ENCODE results near the gene LRRC4C. TPM values are rescaled to one million over a fixed set of nuclear protein-coding genes. Genes with fewer than 3 reads are reported as not detected.

Gene LRRC4C
- total RNA-seq, 1 experiment from 2014 or later: not detected

GRCh38 chr11:40291329-40291728 is 1168.1 kb downstream of the LRRC4C start:
- no peaks in the 10 kb centered on the region for H3K4me1 Mint-ChIP-seq (ENCODE audit: low read depth, unreplicated experiment)
- H3K9me3 Mint-ChIP-seq (ENCODE audit: low read depth, unreplicated experiment): no peaks in the 10 kb centered on the region
- no peak for TF ChIP-seq CTCF (IDR thresholded peaks at IDR 0.05; ENCODE audit: unreplicated experiment)
- CTCF ChIA-PET: no interaction called here
- no peaks in the 10 kb centered on the region for H3K27me3 Mint-ChIP-seq (ENCODE audit: unreplicated experiment)
- no TSS peak for BruUV-seq (replicated peaks)
- H3K4me3 Mint-ChIP-seq (ENCODE audit: low read depth, unreplicated experiment): no peak overlapping the region
- intact Hi-C loops (cut with micrococcal nuclease; ENCODE audit: unreplicated experiment): no loop called here
- DNase-seq: no peak
- no peak overlapping the region for H3K27ac Mint-ChIP-seq (ENCODE audit: unreplicated experiment)
- no peaks in the 10 kb centered on the region for H3K36me3 Mint-ChIP-seq (ENCODE audit: insufficient read depth, unreplicated experiment)

- no peaks in the 10 kb centered on the region for H3K4me1 Mint-ChIP-seq (ENCODE audit: low read depth, unreplicated experiment)
- H3K27me3 Mint-ChIP-seq (ENCODE audit: unreplicated experiment): no peaks in the 10 kb centered on the region
- BruUV-seq (replicated peaks): no TSS peak
- no peak for TF ChIP-seq CTCF (IDR thresholded peaks at IDR 0.05; ENCODE audit: unreplicated experiment)
- no peak for DNase-seq
- intact Hi-C loops (cut with micrococcal nuclease; ENCODE audit: unreplicated experiment): no loop called here
- H3K4me3 Mint-ChIP-seq (ENCODE audit: low read depth, unreplicated experiment): no peak overlapping the region
- no peak overlapping the region for H3K27ac Mint-ChIP-seq (ENCODE audit: unreplicated experiment)
- CTCF ChIA-PET: no interaction called here
- no peaks in the 10 kb centered on the region for H3K9me3 Mint-ChIP-seq (ENCODE audit: low read depth, unreplicated experiment)
- H3K36me3 Mint-ChIP-seq (ENCODE audit: insufficient read depth, unreplicated experiment): no peaks in the 10 kb centered on the region
Observed at GRCh38 chr11:40290171-40290631, 1169.3 kb downstream of the LRRC4C start.

GRCh38 chr11:40289370-40289769 is 1170.1 kb downstream of the LRRC4C start:
- no peak for DNase-seq
- Mint-ChIP-seq H3K4me3 (ENCODE audit: low read depth, unreplicated experiment) (no peak overlapping the region), H3K27ac (ENCODE audit: unreplicated experiment) (no peak overlapping the region), H3K9me3 (ENCODE audit: low read depth, unreplicated experiment) (no peaks in the 10 kb centered on the region), H3K27me3 (ENCODE audit: unreplicated experiment) (no peaks in the 10 kb centered on the region), H3K4me1 (ENCODE audit: low read depth, unreplicated experiment) (no peaks in the 10 kb centered on the region), H3K36me3 (ENCODE audit: insufficient read depth, unreplicated experiment) (no peaks in the 10 kb centered on the region)
- no peak for TF ChIP-seq CTCF (IDR thresholded peaks at IDR 0.05; ENCODE audit: unreplicated experiment)
- intact Hi-C loops (cut with micrococcal nuclease; ENCODE audit: unreplicated experiment): no loop called here
- CTCF ChIA-PET: no interaction called here
- no TSS peak for BruUV-seq (replicated peaks)

GRCh38 chr11:40287916-40288803 is 1171.3 kb downstream of the LRRC4C start:
- no peak for TF ChIP-seq CTCF (IDR thresholded peaks at IDR 0.05; ENCODE audit: unreplicated experiment)
- H3K9me3 Mint-ChIP-seq (ENCODE audit: low read depth, unreplicated experiment): peaks cover 3% of the 10 kb centered on the region
- no peak overlapping the region for H3K4me3 Mint-ChIP-seq (ENCODE audit: low read depth, unreplicated experiment)
- no peaks in the 10 kb centered on the region for H3K27me3 Mint-ChIP-seq (ENCODE audit: unreplicated experiment)
- H3K4me1 Mint-ChIP-seq (ENCODE audit: low read depth, unreplicated experiment): no peaks in the 10 kb centered on the region
- no peak overlapping the region for H3K27ac Mint-ChIP-seq (ENCODE audit: unreplicated experiment)
- no peaks in the 10 kb centered on the region for H3K36me3 Mint-ChIP-seq (ENCODE audit: insufficient read depth, unreplicated experiment)
- DNase-seq: no peak
- CTCF ChIA-PET: no interaction called here
- no TSS peak for BruUV-seq (replicated peaks)
- intact Hi-C loops (cut with micrococcal nuclease; ENCODE audit: unreplicated experiment): no loop called here
